Measurements from ENCODE around the gene ZNF761.
"Not testable (repeated sequence)": the region's sequence is repeated elsewhere in the genome, so short reads cannot be mapped to it uniquely, and the experiment has no call there.

Gene ZNF761

GRCh38 chr19:53431399-53432087 is at the start of gene ZNF761:
Gene ZNF761, plus strand, starts transcription at chr19:53431984. Its CDS starts 15,285 bp downstream, at chr19:53447269.
- DNase-seq (ENCODE audit: low read depth) = peak; percentile 97

GRCh38 chr19:53388168-53388567 is 43.6 kb upstream of the ZNF761 start:
- DNase-seq (ENCODE audit: low read depth) = no peak

GRCh38 chr19:53388904-53389303 is 42.9 kb upstream of the ZNF761 start:
- no peak for DNase-seq (ENCODE audit: low read depth)

GRCh38 chr19:53389571-53389970 is 42.2 kb upstream of the ZNF761 start:
- no peak for DNase-seq (ENCODE audit: low read depth)

- no peak for DNase-seq (ENCODE audit: low read depth)
Measured at GRCh38 chr19:53389978-53390377, 41.8 kb upstream of the ZNF761 start.

GRCh38 chr19:53394522-53394973 is 37.2 kb upstream of the ZNF761 start:
- no peak for DNase-seq (ENCODE audit: low read depth)

- DNase-seq (ENCODE audit: low read depth) = peak; percentile 95
Measured at GRCh38 chr19:53394974-53395839, 36.6 kb upstream of the ZNF761 start, which contains the start of gene ZNF765. Gene ZNF765, plus strand, starts transcription at chr19:53395149. Its CDS starts 2,867 bp downstream, at chr19:53398016.

- DNase-seq (ENCODE audit: low read depth) = not testable (repeated sequence)
Measured at GRCh38 chr19:53395840-53396524, 35.8 kb upstream of the ZNF761 start.

- no peak for DNase-seq (ENCODE audit: low read depth)
Measured at GRCh38 chr19:53396525-53396868, 35.3 kb upstream of the ZNF761 start.

- not testable (repeated sequence) for DNase-seq (ENCODE audit: low read depth)
Measured at GRCh38 chr19:53397918-53398317, 33.9 kb upstream of the ZNF761 start.

- no peak for DNase-seq (ENCODE audit: low read depth)
Measured at GRCh38 chr19:53409505-53410204, 22.1 kb upstream of the ZNF761 start.

GRCh38 chr19:53420520-53421315 is 11.1 kb upstream of the ZNF761 start:
- DNase-seq (ENCODE audit: low read depth) = not testable (repeated sequence)

- no peak for DNase-seq (ENCODE audit: low read depth)
Measured at GRCh38 chr19:53422551-53422950, 9.2 kb upstream of the ZNF761 start.

- DNase-seq (ENCODE audit: low read depth) = not testable (repeated sequence)
Measured at GRCh38 chr19:53423074-53423473, 8.7 kb upstream of the ZNF761 start.

- DNase-seq (ENCODE audit: low read depth) = not testable (repeated sequence)
Measured at GRCh38 chr19:53423680-53424079, 8.1 kb upstream of the ZNF761 start.

GRCh38 chr19:53424968-53425597 is 6.7 kb upstream of the ZNF761 start:
- DNase-seq (ENCODE audit: low read depth) = peak; percentile 25

- no peak for DNase-seq (ENCODE audit: low read depth)
Measured at GRCh38 chr19:53432088-53432661, 391 bp downstream of the ZNF761 start.

GRCh38 chr19:53443809-53444208 is 12.0 kb downstream of the ZNF761 start:
- DNase-seq (ENCODE audit: low read depth) = not testable (repeated sequence)

GRCh38 chr19:53447196-53447595 is 15.4 kb downstream of the ZNF761 start:
- DNase-seq (ENCODE audit: low read depth) = not testable (repeated sequence)

- DNase-seq (ENCODE audit: low read depth) = no peak
Measured at GRCh38 chr19:53455828-53456227, 24.0 kb downstream of the ZNF761 start.

Data from activated T-helper 1 cell treated with Interleukin-2 at 50 U/mL for 16 hours (primary cell).